Left ventricle myocardium inferior (tissue), 1 donor: ENCODE measurements around the gene NOP10. TPM values are rescaled to one million over a fixed set of nuclear protein-coding genes. Genes with fewer than 3 reads are reported as not detected.
"Not testable (repeated sequence)": the region's sequence is repeated elsewhere in the genome, so short reads cannot be mapped to it uniquely, and the experiment has no call there.

Source experiments
- DNase-seq: peaks from one replicate; pipeline ENCODE4 v3.0.0-alpha.2; 2020
- H3K27ac ChIP-seq: fragments of 200-600 bp; replicated peaks from 2 replicates; pipeline ENCODE4 v1.8.0; 2021
- H3K27me3 ChIP-seq: fragments of 200-600 bp; 2 replicates; pipeline ENCODE4 v1.8.0; 2021; ENCODE audit warnings: low read depth
- H3K36me3 ChIP-seq: fragments of 200-600 bp; 2 replicates; pipeline ENCODE4 v1.8.0; 2021
- H3K4me1 ChIP-seq: fragments of 200-600 bp; 2 replicates; pipeline ENCODE4 v1.8.0; 2021
- H3K4me3 ChIP-seq: fragments of 200-600 bp; 2 replicates; pipeline ENCODE4 v1.8.0; 2021; ENCODE audit warnings: mild to moderate bottlenecking, moderate library complexity
- H3K9me3 ChIP-seq: fragments of 200-600 bp; replicated peaks from 2 replicates; pipeline ENCODE4 v1.8.0; 2021
- CTCF ChIP-seq: fragments of 200-600 bp; IDR thresholded peaks from 2 replicates; pipeline ENCODE4 v1.8.0; 2021; ENCODE audit warnings: antibody characterized with exemption, mild to moderate bottlenecking, borderline replicate concordance
- intact Hi-C: fragments of 100-400 bp; cut with micrococcal nuclease; formaldehyde crosslinking; loops from one replicate; pipeline ENCODE4 v1.11.0; 2022
- total RNA-seq: library from RNA; stranded (reverse); fragmentation: NEBNext Ultra II Directional; extraction: Animal tissue kit (Norgen Biotek cat#: 25700); gene quantifications from one replicate; pipeline ENCODE4 v1.2.1, GENCODE V29; 2021
- donor health status: DM: no; HTN: yes; CAD: no; lungs with severe emphysema.

NOP10 gene
- total RNA-seq, 1 donor from 2014 or later: 140 TPM

DNA sequence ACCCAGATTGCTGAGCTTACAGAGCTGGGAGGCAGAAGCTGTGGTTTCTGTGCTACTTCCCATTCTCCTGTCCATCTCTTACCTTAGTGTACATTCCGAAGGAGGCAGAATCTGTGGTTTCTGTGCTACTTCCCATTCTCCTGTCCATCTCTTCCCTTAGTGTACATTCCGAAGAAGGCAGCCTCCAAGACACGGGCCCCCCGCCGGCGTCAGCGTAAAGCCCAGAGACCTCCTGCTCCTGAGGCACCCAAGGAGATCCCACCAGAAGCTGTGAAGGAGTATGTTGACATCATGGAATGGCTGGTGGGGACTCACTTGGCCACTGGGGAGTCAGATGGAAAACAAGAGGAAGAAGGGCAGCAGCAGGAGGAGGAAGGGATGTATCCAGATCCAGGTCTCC, 11.3 kb upstream of the NOP10 start:
- TF ChIP-seq CTCF: no peak
- no peak for DNase-seq
- no peak overlapping the region for H3K27ac ChIP-seq
- intact Hi-C loops: no loop called here
- peaks cover 27% of the 10 kb centered on the region for H3K36me3 ChIP-seq
- H3K27me3 ChIP-seq: no peaks in the 10 kb centered on the region
- no peaks in the 10 kb centered on the region for H3K9me3 ChIP-seq
- no peaks in the 10 kb centered on the region for H3K4me1 ChIP-seq
- no peak overlapping the region for H3K4me3 ChIP-seq

DNA sequence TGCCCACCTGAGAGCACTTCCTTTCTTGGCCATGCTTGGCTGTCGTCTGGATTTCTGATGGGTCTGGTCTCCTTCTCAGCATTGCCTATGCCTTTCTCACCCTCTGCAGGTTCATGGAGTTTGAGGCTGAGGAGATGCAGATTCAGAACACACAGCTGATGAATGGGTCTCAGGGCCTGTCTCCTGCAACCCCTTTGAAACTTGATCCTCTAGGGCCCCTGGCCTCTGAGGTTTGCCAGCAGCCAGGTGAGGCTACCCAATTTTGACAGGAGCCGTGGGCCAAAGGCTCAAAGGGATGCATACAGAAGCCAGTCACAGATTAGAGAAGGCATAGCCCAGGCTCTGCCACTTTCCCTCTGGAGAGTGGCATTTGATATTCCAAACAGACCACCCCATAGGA, 10.7 kb upstream of the NOP10 start:
- no peak for DNase-seq
- no peak overlapping the region for H3K27ac ChIP-seq
- intact Hi-C loops: no loop called here
- H3K4me1 ChIP-seq: no peaks in the 10 kb centered on the region
- no peak overlapping the region for H3K4me3 ChIP-seq
- peaks cover 21% of the 10 kb centered on the region for H3K36me3 ChIP-seq
- no peaks in the 10 kb centered on the region for H3K9me3 ChIP-seq
- no peak for TF ChIP-seq CTCF
- no peaks in the 10 kb centered on the region for H3K27me3 ChIP-seq

DNA sequence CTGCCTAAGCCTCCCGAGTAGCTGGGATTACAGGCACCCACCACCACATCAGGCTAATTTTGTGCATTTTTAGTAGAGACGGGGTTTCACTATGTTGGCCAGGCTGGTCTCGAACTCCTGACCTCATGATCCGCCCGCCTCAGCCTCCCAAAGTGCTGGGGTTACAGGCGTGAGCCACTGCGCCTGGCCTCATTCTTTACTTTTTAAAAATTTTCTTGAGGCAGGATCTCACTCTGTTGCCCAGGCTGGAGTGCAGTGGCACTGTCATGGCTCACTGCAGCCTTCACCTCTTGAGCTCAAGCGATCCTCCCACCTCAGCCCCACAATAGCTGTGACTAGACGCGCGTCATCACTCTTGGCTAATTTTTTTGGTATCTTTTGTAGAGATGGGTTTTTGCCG, 10.1 kb upstream of the NOP10 start:
- H3K27ac ChIP-seq, H3K4me1 ChIP-seq, H3K9me3 ChIP-seq, DNase-seq, H3K4me3 ChIP-seq, intact Hi-C loops, H3K27me3 ChIP-seq: not testable (repeated sequence)
- peaks cover 14% of the 10 kb centered on the region for H3K36me3 ChIP-seq

- Histone ChIP-seq H3K27me3 (no peaks in the 10 kb centered on the region), H3K36me3 (no peaks in the 10 kb centered on the region), H3K27ac (no peak overlapping the region), H3K9me3 (no peaks in the 10 kb centered on the region), H3K4me1 (no peaks in the 10 kb centered on the region), H3K4me3 (no peak overlapping the region)
- no peak for DNase-seq
- no peak for TF ChIP-seq CTCF
- intact Hi-C loops: no loop called here
Observed at GRCh38 chr15:34349769-34350168, 6.8 kb upstream of the NOP10 start.

DNA sequence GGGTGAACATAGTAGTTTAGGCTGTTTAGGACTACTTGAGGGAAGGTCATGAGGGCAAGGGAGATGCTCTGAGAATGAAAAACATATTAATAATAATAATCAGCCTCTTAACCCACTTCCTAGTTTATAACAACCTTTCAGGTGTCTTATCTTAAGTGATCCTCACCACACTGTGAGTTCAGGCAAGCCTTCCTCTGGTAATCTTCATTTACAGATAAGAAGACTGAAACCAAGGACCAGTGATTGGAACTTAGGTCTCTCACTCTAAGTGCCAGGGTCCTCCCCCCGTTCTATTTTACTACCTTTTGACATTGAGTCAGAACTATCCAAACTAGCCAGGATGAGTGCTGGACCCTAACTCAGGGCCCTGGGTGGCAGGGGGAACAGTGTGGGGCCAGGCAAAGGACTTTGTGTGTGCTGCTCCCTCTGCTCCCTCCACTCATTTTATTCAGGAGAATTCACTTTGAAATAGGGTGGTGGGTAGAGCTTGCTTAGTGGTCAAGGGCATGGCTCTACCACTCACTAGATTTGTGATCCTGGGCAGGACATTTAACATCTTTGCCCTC, 5.9 kb upstream of the NOP10 start:
- no peak overlapping the region for H3K4me3 ChIP-seq
- DNase-seq: no peak
- no peaks in the 10 kb centered on the region for H3K9me3 ChIP-seq
- no peaks in the 10 kb centered on the region for H3K27me3 ChIP-seq
- no peak for TF ChIP-seq CTCF
- no peaks in the 10 kb centered on the region for H3K36me3 ChIP-seq
- H3K27ac ChIP-seq: no peak overlapping the region
- H3K4me1 ChIP-seq: no peaks in the 10 kb centered on the region
- intact Hi-C loops: no loop called here

DNA sequence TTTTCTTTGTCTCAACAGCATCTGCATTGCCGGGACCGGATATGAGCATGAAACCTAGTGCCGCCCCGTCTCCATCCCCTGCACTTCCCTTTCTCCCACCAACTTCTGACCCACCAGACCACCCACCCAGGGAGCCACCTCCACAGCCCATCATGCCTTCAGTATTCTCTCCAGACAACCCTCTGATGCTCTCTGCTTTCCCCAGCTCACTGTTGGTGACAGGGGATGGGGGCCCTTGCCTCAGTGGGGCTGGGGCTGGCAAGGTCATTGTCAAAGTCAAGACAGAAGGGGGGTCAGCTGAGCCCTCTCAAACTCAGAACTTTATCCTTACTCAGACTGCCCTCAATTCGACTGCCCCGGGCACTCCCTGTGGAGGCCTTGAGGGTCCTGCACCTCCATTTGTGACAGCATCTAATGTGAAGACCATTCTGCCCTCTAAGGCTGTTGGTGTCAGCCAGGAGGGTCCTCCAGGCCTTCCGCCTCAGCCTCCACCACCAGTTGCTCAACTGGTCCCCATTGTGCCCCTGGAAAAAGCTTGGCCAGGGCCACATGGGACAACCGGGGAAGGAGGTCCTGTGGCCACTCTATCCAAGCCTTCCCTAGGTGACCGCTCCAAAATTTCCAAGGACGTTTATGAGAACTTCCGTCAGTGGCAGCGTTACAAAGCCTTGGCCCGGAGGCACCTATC, 5.2 kb upstream of the NOP10 start:
- no peak for TF ChIP-seq CTCF

DNA sequence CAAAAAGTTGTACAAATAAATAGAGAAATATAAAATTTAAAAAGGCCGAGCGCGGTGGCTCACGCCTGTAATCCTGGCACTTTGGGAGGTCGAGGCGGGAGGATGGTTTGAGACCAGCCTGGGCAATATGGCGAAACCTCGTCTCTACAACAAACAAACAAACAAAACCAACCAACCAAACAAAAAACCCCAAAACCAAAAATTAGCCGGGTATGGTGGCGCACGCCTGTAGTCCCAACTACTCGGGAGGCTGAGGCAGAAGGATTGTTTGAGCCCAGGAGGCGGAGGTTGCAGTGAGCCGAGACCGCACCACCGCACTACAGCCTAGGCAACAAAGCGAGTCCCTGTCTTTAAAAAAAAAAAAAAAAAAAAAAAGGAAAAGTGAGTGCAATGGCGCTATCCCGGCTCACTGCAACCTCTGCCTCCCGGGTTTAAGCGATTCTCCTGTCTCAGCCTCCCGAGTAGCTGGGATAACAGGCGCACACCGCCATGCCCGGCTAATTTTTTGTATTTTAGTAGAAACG, 661 bp downstream of the NOP10 start:
- H3K9me3 ChIP-seq, intact Hi-C loops, DNase-seq, H3K27me3 ChIP-seq: not testable (repeated sequence)
- Histone ChIP-seq H3K27ac (peak overlapping the region; percentile 95), H3K4me3 (peak overlapping the region; percentile 86), H3K36me3 (peaks cover 19% of the 10 kb centered on the region), H3K4me1 (peaks cover 34% of the 10 kb centered on the region)

More for the DNA sequence above, 5.2 kb upstream of the NOP10 start:
- H3K4me1 ChIP-seq: no peaks in the 10 kb centered on the region
- H3K9me3 ChIP-seq: no peaks in the 10 kb centered on the region
- intact Hi-C loops: no loop called here
- H3K27me3 ChIP-seq: no peaks in the 10 kb centered on the region
- H3K36me3 ChIP-seq: no peaks in the 10 kb centered on the region
- H3K27ac ChIP-seq: no peak overlapping the region
- no peak overlapping the region for H3K4me3 ChIP-seq
- DNase-seq: no peak
